ENCODE results near the gene KRTAP4-1.

DNA sequence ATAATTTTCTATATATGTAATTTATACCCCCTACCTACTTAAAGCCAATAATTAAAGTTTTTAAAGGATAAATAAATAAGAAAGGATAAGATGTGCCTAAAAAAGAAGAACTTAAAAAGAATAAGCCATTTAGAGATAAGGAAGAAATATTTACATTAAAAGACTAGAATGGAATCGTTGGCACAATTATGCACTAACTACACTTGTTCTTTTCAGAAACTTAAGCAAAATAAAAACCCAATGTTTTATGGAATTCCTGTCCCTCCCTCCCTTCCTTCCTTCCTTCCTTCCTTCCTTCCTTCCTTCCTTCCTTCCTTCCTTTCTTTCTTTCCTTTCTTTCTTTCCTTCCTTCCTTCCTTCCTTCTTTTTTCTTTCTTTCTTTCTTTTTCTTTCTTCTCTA is 39.9 kb downstream of the KRTAP4-1 start:
- no peak for TF ChIP-seq EZH2 (IDR thresholded peaks at IDR 0.05; ENCODE audit: low read length, unreplicated experiment)
- TF ChIP-seq, protein P1, sequence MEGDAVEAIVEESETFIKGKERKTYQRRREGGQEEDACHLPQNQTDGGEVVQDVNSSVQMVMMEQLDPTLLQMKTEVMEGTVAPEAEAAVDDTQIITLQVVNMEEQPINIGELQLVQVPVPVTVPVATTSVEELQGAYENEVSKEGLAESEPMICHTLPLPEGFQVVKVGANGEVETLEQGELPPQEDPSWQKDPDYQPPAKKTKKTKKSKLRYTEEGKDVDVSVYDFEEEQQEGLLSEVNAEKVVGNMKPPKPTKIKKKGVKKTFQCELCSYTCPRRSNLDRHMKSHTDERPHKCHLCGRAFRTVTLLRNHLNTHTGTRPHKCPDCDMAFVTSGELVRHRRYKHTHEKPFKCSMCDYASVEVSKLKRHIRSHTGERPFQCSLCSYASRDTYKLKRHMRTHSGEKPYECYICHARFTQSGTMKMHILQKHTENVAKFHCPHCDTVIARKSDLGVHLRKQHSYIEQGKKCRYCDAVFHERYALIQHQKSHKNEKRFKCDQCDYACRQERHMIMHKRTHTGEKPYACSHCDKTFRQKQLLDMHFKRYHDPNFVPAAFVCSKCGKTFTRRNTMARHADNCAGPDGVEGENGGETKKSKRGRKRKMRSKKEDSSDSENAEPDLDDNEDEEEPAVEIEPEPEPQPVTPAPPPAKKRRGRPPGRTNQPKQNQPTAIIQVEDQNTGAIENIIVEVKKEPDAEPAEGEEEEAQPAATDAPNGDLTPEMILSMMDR (conservative IDR thresholded peaks at IDR 0.05; ENCODE audit: low read depth, low read length), result no peak

All from PC-3 (cell line).